ENCODE measurements around the gene KLHL18. TPM values are rescaled to one million over a fixed set of nuclear protein-coding genes. Genes with fewer than 3 reads are reported as not detected.
"Not testable (repeated sequence)": the region's sequence is repeated elsewhere in the genome, so short reads cannot be mapped to it uniquely, and the experiment has no call there.

KLHL18 gene
- polyA plus RNA-seq, 1 experiment: 25.5 TPM

GRCh38 chr3:47306022-47306421 is 23.3 kb downstream of the KLHL18 start:
- POLR2A ChIA-PET: no interaction called here
- H3K27me3 ChIP-seq (ENCODE audit: control insufficient read depth, insufficient read depth, low read length): no peaks in the 10 kb centered on the region
- TF ChIP-seq, protein P1, sequence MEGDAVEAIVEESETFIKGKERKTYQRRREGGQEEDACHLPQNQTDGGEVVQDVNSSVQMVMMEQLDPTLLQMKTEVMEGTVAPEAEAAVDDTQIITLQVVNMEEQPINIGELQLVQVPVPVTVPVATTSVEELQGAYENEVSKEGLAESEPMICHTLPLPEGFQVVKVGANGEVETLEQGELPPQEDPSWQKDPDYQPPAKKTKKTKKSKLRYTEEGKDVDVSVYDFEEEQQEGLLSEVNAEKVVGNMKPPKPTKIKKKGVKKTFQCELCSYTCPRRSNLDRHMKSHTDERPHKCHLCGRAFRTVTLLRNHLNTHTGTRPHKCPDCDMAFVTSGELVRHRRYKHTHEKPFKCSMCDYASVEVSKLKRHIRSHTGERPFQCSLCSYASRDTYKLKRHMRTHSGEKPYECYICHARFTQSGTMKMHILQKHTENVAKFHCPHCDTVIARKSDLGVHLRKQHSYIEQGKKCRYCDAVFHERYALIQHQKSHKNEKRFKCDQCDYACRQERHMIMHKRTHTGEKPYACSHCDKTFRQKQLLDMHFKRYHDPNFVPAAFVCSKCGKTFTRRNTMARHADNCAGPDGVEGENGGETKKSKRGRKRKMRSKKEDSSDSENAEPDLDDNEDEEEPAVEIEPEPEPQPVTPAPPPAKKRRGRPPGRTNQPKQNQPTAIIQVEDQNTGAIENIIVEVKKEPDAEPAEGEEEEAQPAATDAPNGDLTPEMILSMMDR (IDR thresholded peaks at IDR 0.05; ENCODE audit: insufficient read depth, low read depth, low read length): no peak
- no peaks in the 10 kb centered on the region for H3K36me3 ChIP-seq (ENCODE audit: control insufficient read depth, insufficient read depth, low read length)
- DNase-seq (ENCODE audit: low read depth): no peak
- H3K4me3 ChIP-seq (ENCODE audit: low read depth, low read length): no peak overlapping the region
- CTCF ChIA-PET: interaction anchor here (1.3 kb wide), 1 partner anchor 13 kb away, joined by 3 read pairs; no protein-coding TSS in a partner anchor

GRCh38 chr3:47309231-47309630 is 26.5 kb downstream of the KLHL18 start:
- DNase-seq (ENCODE audit: low read depth); H3K27me3 ChIP-seq (ENCODE audit: control insufficient read depth, insufficient read depth, low read length); POLR2A ChIA-PET; H3K4me3 ChIP-seq (ENCODE audit: low read depth, low read length); H3K36me3 ChIP-seq (ENCODE audit: control insufficient read depth, insufficient read depth, low read length): not testable (repeated sequence)
- CTCF ChIA-PET: interaction anchor here (1.2 kb wide), 1 partner anchor 15 kb away, joined by 3 read pairs; no protein-coding TSS in a partner anchor

GRCh38 chr3:47310391-47310790 is 27.6 kb downstream of the KLHL18 start:
- Histone ChIP-seq H3K4me3 (ENCODE audit: low read depth, low read length) (no peak overlapping the region), H3K27me3 (ENCODE audit: control insufficient read depth, insufficient read depth, low read length) (no peaks in the 10 kb centered on the region), H3K36me3 (ENCODE audit: control insufficient read depth, insufficient read depth, low read length) (no peaks in the 10 kb centered on the region)
- ChIA-PET POLR2A (no interaction called here), CTCF (interaction anchor here (0.6 kb wide), 1 partner anchor 11 kb away, joined by 3 read pairs; no protein-coding TSS in a partner anchor)
- no peak for DNase-seq (ENCODE audit: low read depth)
- TF ChIP-seq, protein P1 (IDR thresholded peaks at IDR 0.05; ENCODE audit: insufficient read depth, low read depth, low read length): no peak

GRCh38 chr3:47313341-47314055 is 30.8 kb downstream of the KLHL18 start:
- no peak for DNase-seq (ENCODE audit: low read depth)
- Histone ChIP-seq H3K27me3 (ENCODE audit: control insufficient read depth, insufficient read depth, low read length) (no peaks in the 10 kb centered on the region), H3K36me3 (ENCODE audit: control insufficient read depth, insufficient read depth, low read length) (no peaks in the 10 kb centered on the region), H3K4me3 (ENCODE audit: low read depth, low read length) (no peak overlapping the region)
- POLR2A ChIA-PET: no interaction called here
- TF ChIP-seq, protein P1 (IDR thresholded peaks at IDR 0.05; ENCODE audit: insufficient read depth, low read depth, low read length): no peak
- CTCF ChIA-PET: interaction anchor here (3.1 kb wide), 1 partner anchor 11 kb away, joined by 21 read pairs; no protein-coding TSS in a partner anchor

GRCh38 chr3:47314056-47314764 is 31.5 kb downstream of the KLHL18 start:
- no peaks in the 10 kb centered on the region for H3K36me3 ChIP-seq (ENCODE audit: control insufficient read depth, insufficient read depth, low read length)
- TF ChIP-seq, protein P1 (IDR thresholded peaks at IDR 0.05; ENCODE audit: insufficient read depth, low read depth, low read length): no peak
- no peak for DNase-seq (ENCODE audit: low read depth)
- CTCF ChIA-PET: interaction anchor here (0.6 to 3.1 kb wide), 4 partner anchors 10 to 419 kb away, joined by 3 to 21 read pairs (median 3); no protein-coding TSS in a partner anchor
- POLR2A ChIA-PET: no interaction called here
- no peak overlapping the region for H3K4me3 ChIP-seq (ENCODE audit: low read depth, low read length)
- H3K27me3 ChIP-seq (ENCODE audit: control insufficient read depth, insufficient read depth, low read length): no peaks in the 10 kb centered on the region

Data from BJ (cell line).